ENCODE results near the gene RMND5B.

- TF ChIP-seq CTCF (IDR thresholded peaks at IDR 0.05) (no peak), TCF12 (IDR thresholded peaks at IDR 0.05) (no peak), YY1 (IDR thresholded peaks at IDR 0.05; ENCODE audit: low read depth) (no peak), POLR2AphosphoS5 (IDR thresholded peaks at IDR 0.05; ENCODE audit: low read depth, low read length) (no peak), EP300 (IDR thresholded peaks at IDR 0.05; ENCODE audit: borderline replicate concordance in 1 of 2, low read depth in 1 of 2, low read length in 1 of 2) (no peak), TAF1 (IDR thresholded peaks at IDR 0.05; ENCODE audit: borderline replicate concordance, low read depth, low read length) (no peak)
These were observed 26.3 kb upstream of the RMND5B start for GRCh38 chr5:178104492-178104891.
